ENCODE measurements around the gene ZNF318.

The ZNF318 gene

DNA sequence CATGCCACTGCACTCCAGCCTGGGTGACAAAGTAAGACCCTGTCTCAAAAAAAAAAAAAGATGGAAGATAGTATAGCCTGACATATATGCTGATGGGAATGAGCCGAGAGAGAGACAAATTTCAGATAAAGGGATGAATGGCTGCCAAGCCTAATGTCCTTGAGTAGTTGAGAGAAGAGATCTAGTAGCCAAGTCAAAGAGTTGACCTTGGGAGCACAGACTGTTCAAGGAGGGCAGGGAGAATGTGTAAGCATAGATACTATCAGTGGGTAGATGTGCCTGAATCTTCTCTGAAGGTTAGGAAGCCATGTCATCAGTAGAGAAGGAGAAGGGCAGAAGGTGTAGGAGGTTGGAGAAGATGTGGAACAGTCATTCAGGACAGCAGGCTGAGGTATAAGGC lies 37.8 kb upstream of the ZNF318 start:
- DNase-seq (ENCODE audit: low read depth, low spot score): no peak
- H3K4me3 ChIP-seq (ENCODE audit: low read depth, low read length): no peak overlapping the region
- in situ Hi-C loops (cut with HindIII; ENCODE audit: low sequenced_read_pairs): no loop called here
- no peak for TF ChIP-seq CTCF (IDR thresholded peaks at IDR 0.05; ENCODE audit: low read depth, low read length)

DNA sequence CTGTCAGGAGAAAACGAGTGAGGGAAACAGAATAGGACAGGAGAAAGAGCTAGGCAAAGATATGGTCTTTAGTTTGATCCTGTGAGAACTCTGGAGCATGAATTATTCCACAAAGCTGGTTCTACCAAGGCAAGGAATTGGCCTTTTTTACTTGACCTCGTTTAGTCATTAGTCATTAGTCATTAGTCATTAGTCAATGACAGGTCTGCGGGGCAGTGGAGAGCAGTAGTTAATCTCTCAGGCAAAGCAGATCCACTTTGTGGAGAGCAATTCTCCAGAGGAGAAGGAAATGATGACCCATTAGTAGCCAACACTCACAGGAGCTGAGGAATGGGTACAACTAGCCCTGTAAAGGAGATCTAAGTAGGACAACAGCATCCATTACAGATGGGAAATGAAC lies 35.9 kb upstream of the ZNF318 start:
- DNase-seq (ENCODE audit: low read depth, low spot score): no peak
- no peak overlapping the region for H3K4me3 ChIP-seq (ENCODE audit: low read depth, low read length)
- no peak for TF ChIP-seq CTCF (IDR thresholded peaks at IDR 0.05; ENCODE audit: low read depth, low read length)
- in situ Hi-C loops (cut with HindIII; ENCODE audit: low sequenced_read_pairs): no loop called here

GRCh38 chr6:43402820-43403219 lies 33.4 kb upstream of the ZNF318 start:
- no peak for TF ChIP-seq CTCF (IDR thresholded peaks at IDR 0.05; ENCODE audit: low read depth, low read length)
- in situ Hi-C loops (cut with HindIII; ENCODE audit: low sequenced_read_pairs): no loop called here
- no peak for DNase-seq (ENCODE audit: low read depth, low spot score)
- no peak overlapping the region for H3K4me3 ChIP-seq (ENCODE audit: low read depth, low read length)

DNA sequence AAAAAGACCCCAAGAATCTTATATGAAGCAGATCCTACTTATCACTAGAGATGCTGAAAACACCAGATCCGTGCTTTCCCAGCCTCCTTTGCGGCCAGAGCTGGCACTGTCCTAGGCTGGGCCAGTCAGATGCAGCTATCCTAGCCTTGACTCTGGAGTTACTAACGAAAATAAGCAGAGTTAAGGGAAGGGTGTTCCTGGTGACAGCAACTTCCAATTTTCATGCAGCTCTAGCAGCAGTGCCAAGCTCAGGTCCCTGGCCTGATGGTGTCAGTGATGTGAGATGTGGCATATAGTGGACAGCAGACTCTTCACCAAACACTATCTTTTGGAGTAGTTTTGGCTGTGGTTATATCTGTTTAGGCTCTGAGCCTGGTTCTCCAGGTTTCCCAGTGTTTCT lies 32.3 kb upstream of the ZNF318 start:
- in situ Hi-C loops (cut with HindIII; ENCODE audit: low sequenced_read_pairs): no loop called here
- no peak for TF ChIP-seq CTCF (IDR thresholded peaks at IDR 0.05; ENCODE audit: low read depth, low read length)

GRCh38 chr6:43399932-43400487 lies 30.6 kb upstream of the ZNF318 start:
- in situ Hi-C loops (cut with HindIII; ENCODE audit: low sequenced_read_pairs): no loop called here

More for the DNA sequence above, 32.3 kb upstream of the ZNF318 start:
- no peak for DNase-seq (ENCODE audit: low read depth, low spot score)
- no peak overlapping the region for H3K4me3 ChIP-seq (ENCODE audit: low read depth, low read length)

DNA sequence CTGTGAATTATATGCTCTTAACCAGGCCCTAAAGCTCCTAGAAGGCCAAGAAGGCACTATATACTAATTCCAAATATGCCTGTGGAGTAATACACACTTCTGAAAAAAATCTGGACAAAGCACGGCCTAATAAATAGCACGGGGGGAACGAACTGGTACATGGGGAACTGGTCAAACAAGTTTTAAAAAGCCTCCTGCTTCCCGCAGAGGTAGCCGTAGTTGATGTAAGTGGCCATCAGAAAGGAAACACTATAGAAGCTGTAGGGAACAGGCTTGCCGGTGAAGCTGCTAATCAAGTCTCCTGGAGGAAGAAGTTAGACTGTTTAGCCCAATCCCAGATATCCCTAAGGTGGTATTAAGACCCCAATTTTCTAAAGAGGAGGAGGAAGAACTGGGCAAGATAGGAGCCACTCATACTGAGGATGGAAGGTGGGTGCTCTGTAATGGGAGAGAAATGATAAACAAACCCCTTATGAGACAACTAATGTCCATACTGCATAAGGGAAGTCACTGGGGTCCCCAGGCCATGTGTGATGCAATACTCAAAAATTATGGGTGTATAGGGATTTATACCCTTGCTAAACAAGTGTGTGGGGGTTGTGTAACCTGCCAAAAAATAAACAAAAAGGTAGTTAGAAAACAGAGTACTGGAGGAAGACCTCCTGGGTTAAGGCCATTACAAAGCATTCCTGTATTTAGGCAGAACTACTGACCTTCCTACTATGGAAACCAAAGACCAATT lies 27.1 kb upstream of the ZNF318 start:
- TF ChIP-seq CTCF (IDR thresholded peaks at IDR 0.05; ENCODE audit: low read depth, low read length): no peak
- H3K4me3 ChIP-seq (ENCODE audit: low read depth, low read length): no peak overlapping the region
- DNase-seq (ENCODE audit: low read depth, low spot score): no peak
- in situ Hi-C loops (cut with HindIII; ENCODE audit: low sequenced_read_pairs): no loop called here

More at GRCh38 chr6:43399932-43400487, 30.6 kb upstream of the ZNF318 start:
- DNase-seq (ENCODE audit: low read depth, low spot score): no peak
- H3K4me3 ChIP-seq (ENCODE audit: low read depth, low read length): no peak overlapping the region
- no peak for TF ChIP-seq CTCF (IDR thresholded peaks at IDR 0.05; ENCODE audit: low read depth, low read length)

All from astrocyte of the spinal cord (primary cell).